MM.1S (cell line): ENCODE data around the gene SCUBE1.

Source experiments
- DNase-seq: peaks from one replicate; pipeline ENCODE4 v3.0.0-alpha.2; 2015
- H2AFZ ChIP-seq: fragments of 300-600 bp; sonication (generic); 2 replicates; pipeline ENCODE4 v1.6.0; 2016; ENCODE audit warnings: antibody characterized with exemption, low read length
- H3F3A ChIP-seq: fragments of 300-600 bp; sonication (generic); 2 replicates; pipeline ENCODE4 v1.6.1; 2016; ENCODE audit warnings: mild to moderate bottlenecking, antibody characterized with exemption, low read length, moderate library complexity, mixed read lengths; ENCODE audit not compliant: insufficient read depth
- H3K27ac ChIP-seq: fragments of 300-600 bp; sonication (generic); 2 replicates; pipeline ENCODE4 v1.5.1; 2016; ENCODE audit warnings: mild to moderate bottlenecking, low read length
- H3K27me3 ChIP-seq: fragments of 300-600 bp; sonication (generic); replicated peaks from 2 replicates; pipeline ENCODE4 v1.6.0; 2016; ENCODE audit warnings: low read length; ENCODE audit not compliant: insufficient read depth
- H3K36me3 ChIP-seq: fragments of 300-600 bp; sonication (generic); replicated peaks from 2 replicates; pipeline ENCODE4 v1.6.1; 2016; ENCODE audit warnings: mild to moderate bottlenecking, low read length, mixed read lengths; ENCODE audit not compliant: insufficient read depth
- H3K4me1 ChIP-seq: fragments of 300-600 bp; sonication (generic); 2 replicates; pipeline ENCODE4 v1.6.1; 2016; ENCODE audit warnings: low read length, mixed read lengths
- H3K4me2 ChIP-seq: fragments of 300-600 bp; sonication (generic); 2 replicates; pipeline ENCODE4 v1.6.0; 2016; ENCODE audit warnings: low read depth, low read length
- H3K4me3 ChIP-seq: fragments of 300-600 bp; sonication (generic); 2 replicates; pipeline ENCODE4 v1.5.1; 2016; ENCODE audit warnings: low read length, mixed read lengths
- H3K79me2 ChIP-seq: fragments of 300-600 bp; sonication (generic); 2 replicates; pipeline ENCODE4 v1.6.1; 2016; ENCODE audit warnings: mixed run types, low read length, mixed read lengths
- H3K9ac ChIP-seq: fragments of 300-600 bp; sonication (generic); 2 replicates; pipeline ENCODE4 v1.6.1; 2016; ENCODE audit warnings: low read length, mixed read lengths
- H3K9me2 ChIP-seq: fragments of 300-600 bp; sonication (generic); replicated peaks from 2 replicates; pipeline ENCODE4 v1.6.1; 2016; ENCODE audit warnings: mild to moderate bottlenecking, low read length, mixed read lengths; ENCODE audit not compliant: insufficient read depth
- H3K9me3 ChIP-seq: fragments of 300-600 bp; sonication (generic); replicated peaks from 2 replicates; pipeline ENCODE4 v1.6.1; 2016; ENCODE audit warnings: mild to moderate bottlenecking, low read length, mixed read lengths; ENCODE audit not compliant: insufficient read depth
- H4K20me1 ChIP-seq: fragments of 300-600 bp; sonication (generic); 2 replicates; pipeline ENCODE4 v1.6.1; 2016; ENCODE audit warnings: mild to moderate bottlenecking, low read length, moderate library complexity, mixed read lengths; ENCODE audit not compliant: insufficient read depth
- CTCF ChIP-seq: fragments of 300-600 bp; sonication (generic); IDR thresholded peaks from 2 replicates; pipeline ENCODE4 v1.5.1; 2016; ENCODE audit warnings: antibody characterized with exemption, low read length, mixed read lengths
- EZH2 ChIP-seq: fragments of 300-600 bp; sonication (generic); optimal IDR thresholded peaks from 2 replicates; pipeline ENCODE3; 2017; ENCODE audit warnings: low read depth, mild to moderate bottlenecking, antibody characterized with exemption, low read length, mixed read lengths
- EZH2phosphoT487 ChIP-seq: fragments of 300-600 bp; sonication (generic); IDR thresholded peaks from 2 replicates; pipeline ENCODE4 v1.6.1; 2018; ENCODE audit warnings: antibody characterized with exemption, low read length

The SCUBE1 gene

GRCh38 chr22:43230971-43231723 lies 112.0 kb downstream of the SCUBE1 start:
- H3K36me3 ChIP-seq = no peaks in the 10 kb centered on the region
- no peak overlapping the region for H3K27ac ChIP-seq
- no peak overlapping the region for H3K4me2 ChIP-seq

GRCh38 chr22:43230571-43230970 lies 112.6 kb downstream of the SCUBE1 start:
- no peaks in the 10 kb centered on the region; the same call in 1 of the 2 replicates for H3K27me3 ChIP-seq
- H3F3A ChIP-seq = no peaks in the 10 kb centered on the region
- no peak overlapping the region for H3K9ac ChIP-seq
- H3K4me3 ChIP-seq = no peak overlapping the region
- no peaks in the 10 kb centered on the region for H3K9me2 ChIP-seq
- no peak for TF ChIP-seq EZH2phosphoT487
- TF ChIP-seq CTCF = no peak
- no peak for TF ChIP-seq EZH2
- no peaks in the 10 kb centered on the region for H3K36me3 ChIP-seq
- DNase-seq = no peak
- H3K4me2 ChIP-seq = no peak overlapping the region
- H4K20me1 ChIP-seq = no peaks in the 10 kb centered on the region
- no peaks in the 10 kb centered on the region for H3K79me2 ChIP-seq
- no peak overlapping the region for H3K27ac ChIP-seq
- H2AFZ ChIP-seq = no peak overlapping the region
- no peaks in the 10 kb centered on the region for H3K9me3 ChIP-seq
- no peaks in the 10 kb centered on the region for H3K4me1 ChIP-seq

More at GRCh38 chr22:43230971-43231723, 112.0 kb downstream of the SCUBE1 start:
- Histone ChIP-seq H3K9me3 (no peaks in the 10 kb centered on the region), H3K4me1 (no peaks in the 10 kb centered on the region), H3K79me2 (no peaks in the 10 kb centered on the region), H3K9me2 (no peaks in the 10 kb centered on the region), H3K27me3 (no peaks in the 10 kb centered on the region; the same call in 1 of the 2 replicates), H3K4me3 (no peak overlapping the region), H4K20me1 (no peaks in the 10 kb centered on the region), H3K9ac (no peak overlapping the region), H3F3A (no peaks in the 10 kb centered on the region), H2AFZ (no peak overlapping the region)
- TF ChIP-seq EZH2phosphoT487 = no peak
- TF ChIP-seq EZH2 = no peak
- peak; percentile 96 for TF ChIP-seq CTCF
- DNase-seq = peak; percentile 67

GRCh38 chr22:43228863-43229262 lies 114.3 kb downstream of the SCUBE1 start:
- Histone ChIP-seq H3K9me2 (no peaks in the 10 kb centered on the region), H3K4me2 (no peak overlapping the region), H3K27ac (no peak overlapping the region), H3K79me2 (no peaks in the 10 kb centered on the region), H3K9me3 (no peaks in the 10 kb centered on the region), H3K36me3 (no peaks in the 10 kb centered on the region), H4K20me1 (no peaks in the 10 kb centered on the region), H3K27me3 (peaks cover 6% of the 10 kb centered on the region), H3K9ac (no peak overlapping the region), H3K4me3 (no peak overlapping the region), H2AFZ (no peak overlapping the region), H3K4me1 (no peaks in the 10 kb centered on the region), H3F3A (no peaks in the 10 kb centered on the region)
- DNase-seq = no peak
- no peak for TF ChIP-seq EZH2phosphoT487
- no peak for TF ChIP-seq EZH2
- TF ChIP-seq CTCF = no peak
